BLaER1 (cell line): Measurements from ENCODE around the gene CYP27A1.

Experiments used
- H3K27ac ChIP-seq: shearing (Covaris generic); formaldehyde crosslinking; 2 replicates; pipeline ENCODE4 v1.8.1; 2022
- H3K27me3 ChIP-seq: shearing (Covaris generic); formaldehyde crosslinking; 2 replicates; pipeline ENCODE4 v1.8.1; 2022
- H3K36me3 ChIP-seq: shearing (Covaris generic); formaldehyde crosslinking; 2 replicates; pipeline ENCODE4 v1.8.1; 2022
- H3K4me1 ChIP-seq: shearing (Covaris generic); formaldehyde crosslinking; 2 replicates; pipeline ENCODE4 v1.8.1; 2022
- H3K4me2 ChIP-seq: shearing (Covaris generic); formaldehyde crosslinking; 2 replicates; pipeline ENCODE4 v1.8.1; 2022
- H3K4me3 ChIP-seq: shearing (Covaris generic); formaldehyde crosslinking; 2 replicates; pipeline ENCODE4 v1.8.1; 2022
- H3K9ac ChIP-seq: shearing (Covaris generic); formaldehyde crosslinking; 2 replicates; pipeline ENCODE4 v1.8.1; 2022
- H3K9me3 ChIP-seq: shearing (Covaris generic); formaldehyde crosslinking; 2 replicates; pipeline ENCODE4 v1.8.1; 2022
- H4K20me1 ChIP-seq: shearing (Covaris generic); formaldehyde crosslinking; 2 replicates; pipeline ENCODE4 v1.8.1; 2022
- Cebpa-rat ChIP-seq: shearing (Covaris generic); IDR thresholded peaks from 2 replicates; pipeline ENCODE4 v1.8.1; 2022

The CYP27A1 gene

DNA sequence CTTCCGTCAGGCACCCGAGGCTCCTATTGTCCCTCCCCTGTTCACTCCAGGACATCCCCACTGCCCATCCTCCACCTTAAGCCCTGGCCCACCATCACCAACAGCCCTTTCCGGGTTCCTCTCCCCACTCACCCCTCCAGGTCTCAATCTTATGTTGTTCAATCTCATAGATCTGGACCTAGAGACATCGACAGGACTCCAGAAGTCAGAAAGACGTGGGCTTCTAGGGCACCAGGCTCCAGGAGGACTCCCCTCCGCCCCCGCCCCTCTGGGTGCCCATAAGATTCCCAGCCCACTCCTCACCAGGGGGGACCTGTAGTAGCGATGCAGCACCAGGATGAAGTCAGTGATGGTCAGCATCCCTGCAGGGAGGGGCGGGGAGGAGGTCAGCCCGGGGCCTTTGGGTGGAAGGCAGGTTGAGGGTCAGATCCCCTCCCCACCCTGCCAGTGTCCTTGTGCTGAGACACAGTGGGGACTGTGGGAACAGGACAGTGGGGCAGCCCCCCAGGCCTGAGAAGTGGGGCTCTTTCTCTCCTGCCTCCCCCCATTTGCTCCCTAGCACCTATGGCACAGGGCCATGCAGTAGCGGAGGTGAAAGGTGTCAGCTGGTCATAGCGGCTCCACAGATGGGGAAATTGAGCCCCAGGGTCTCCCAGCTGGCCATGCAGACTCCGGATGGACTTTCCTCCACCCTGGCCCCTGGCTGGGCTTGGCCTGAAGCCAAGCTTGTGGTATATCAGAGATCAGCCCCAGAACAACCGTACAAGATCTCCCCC lies 45.9 kb downstream of the CYP27A1 start:
- no peak overlapping the region for H3K4me2 ChIP-seq
- no peak for TF ChIP-seq Cebpa-rat
- H3K27ac ChIP-seq, result no peak overlapping the region
- H3K27me3 ChIP-seq, result no peaks in the 10 kb centered on the region
- H3K9me3 ChIP-seq, result no peaks in the 10 kb centered on the region
- no peak overlapping the region for H3K9ac ChIP-seq
- no peaks in the 10 kb centered on the region for H4K20me1 ChIP-seq
- no peaks in the 10 kb centered on the region for H3K4me1 ChIP-seq
- H3K36me3 ChIP-seq, result no peaks in the 10 kb centered on the region
- no peak overlapping the region for H3K4me3 ChIP-seq

DNA sequence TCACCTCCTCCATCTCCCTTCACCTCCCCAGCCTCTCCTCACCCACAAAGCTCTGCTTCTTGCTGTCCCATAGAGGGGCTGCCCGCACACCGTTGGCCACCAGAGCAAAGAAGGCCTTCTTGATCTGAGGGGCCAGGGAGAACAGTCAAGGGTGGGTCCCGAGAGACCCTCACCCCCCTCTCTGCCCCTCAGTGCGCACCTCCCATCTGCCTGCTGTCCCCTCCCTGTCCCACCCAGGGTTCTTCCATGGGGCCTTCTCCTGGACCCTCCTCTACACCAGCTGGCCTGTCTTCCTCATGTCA lies 46.5 kb downstream of the CYP27A1 start:
- no peaks in the 10 kb centered on the region for H3K36me3 ChIP-seq
- H3K4me3 ChIP-seq, result no peak overlapping the region
- no peaks in the 10 kb centered on the region for H3K4me1 ChIP-seq
- H4K20me1 ChIP-seq, result no peaks in the 10 kb centered on the region
- H3K9ac ChIP-seq, result no peak overlapping the region
- no peak overlapping the region for H3K27ac ChIP-seq
- H3K27me3 ChIP-seq, result no peaks in the 10 kb centered on the region
- no peak for TF ChIP-seq Cebpa-rat
- H3K9me3 ChIP-seq, result no peaks in the 10 kb centered on the region
- H3K4me2 ChIP-seq, result no peak overlapping the region

DNA sequence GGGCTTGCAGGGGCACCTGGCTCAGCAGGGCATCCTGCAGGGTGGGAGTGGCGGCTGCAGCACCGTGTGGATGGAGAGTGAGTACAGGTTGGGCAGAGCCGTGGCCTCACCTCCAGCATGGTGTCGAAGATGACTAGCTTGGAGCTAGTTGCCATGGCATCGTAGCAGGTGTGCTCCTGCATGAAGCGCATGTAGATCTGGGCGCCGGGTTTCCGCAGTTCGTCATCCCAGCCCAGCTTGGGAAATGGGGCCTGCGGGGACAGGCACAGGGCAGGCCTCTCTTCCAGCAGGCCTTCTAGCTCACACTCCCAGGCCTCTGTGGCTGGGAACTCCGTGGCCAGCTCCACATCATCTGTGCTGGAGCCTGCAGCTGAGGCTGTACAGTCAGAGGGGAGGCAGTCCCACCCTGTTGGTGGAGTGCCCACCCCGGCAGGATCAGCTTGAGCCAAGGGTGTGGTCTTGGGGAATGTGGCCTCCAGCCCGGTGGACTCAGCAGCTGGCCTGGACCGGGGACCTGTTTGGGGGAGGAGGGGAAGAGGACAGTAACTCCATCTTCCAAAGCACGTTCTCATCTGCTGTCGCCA lies 48.0 kb downstream of the CYP27A1 start:
- no peak overlapping the region for H3K27ac ChIP-seq
- no peak overlapping the region for H3K9ac ChIP-seq
- H3K4me2 ChIP-seq, result no peak overlapping the region
- no peaks in the 10 kb centered on the region for H3K36me3 ChIP-seq
- no peaks in the 10 kb centered on the region for H3K27me3 ChIP-seq
- TF ChIP-seq Cebpa-rat, result no peak
- no peaks in the 10 kb centered on the region for H3K4me1 ChIP-seq
- no peaks in the 10 kb centered on the region for H3K9me3 ChIP-seq
- no peak overlapping the region for H3K4me3 ChIP-seq
- no peaks in the 10 kb centered on the region for H4K20me1 ChIP-seq

DNA sequence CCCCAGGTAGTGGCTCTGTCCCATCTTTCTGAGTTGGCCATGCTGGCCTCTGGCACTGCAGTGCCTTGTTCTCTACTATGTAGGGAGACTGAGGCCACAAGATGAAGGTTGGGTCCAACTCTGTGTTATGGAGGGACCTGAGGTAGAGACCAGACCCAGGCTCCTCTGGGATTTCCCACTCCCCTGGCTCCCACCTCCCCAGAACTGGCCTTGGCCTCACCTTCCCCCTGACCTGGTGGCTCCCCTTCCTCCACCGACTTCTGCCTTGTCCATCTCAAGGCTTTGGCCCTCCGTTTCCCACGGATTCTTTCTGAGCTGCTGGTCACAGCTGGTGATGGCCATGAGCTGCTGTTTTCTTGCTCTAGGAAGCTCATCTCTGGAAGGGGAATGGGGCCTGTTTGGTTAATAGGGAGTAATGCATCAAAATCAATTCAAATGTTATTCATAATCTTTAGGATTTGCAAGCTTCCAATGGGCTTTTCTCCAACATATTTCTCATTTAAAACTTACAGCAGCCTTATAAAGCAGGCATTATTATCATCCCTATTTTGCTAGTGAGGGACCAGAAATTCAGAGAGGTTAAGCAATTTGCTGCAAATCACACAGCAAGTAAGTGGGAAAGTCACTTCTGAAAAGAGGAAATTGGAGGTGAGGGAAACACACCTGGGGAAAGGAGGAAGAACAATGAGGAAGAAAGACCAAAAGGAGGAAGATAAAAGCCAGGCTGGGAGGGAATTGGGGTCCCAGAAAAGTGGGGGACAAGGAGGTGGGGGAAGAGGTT lies 48.8 kb downstream of the CYP27A1 start:
- H3K27ac ChIP-seq, result no peak overlapping the region
- H4K20me1 ChIP-seq, result no peaks in the 10 kb centered on the region
- no peak overlapping the region for H3K9ac ChIP-seq
- no peak overlapping the region for H3K4me2 ChIP-seq
- TF ChIP-seq Cebpa-rat, result no peak
- H3K36me3 ChIP-seq, result no peaks in the 10 kb centered on the region
- no peaks in the 10 kb centered on the region for H3K27me3 ChIP-seq
- H3K9me3 ChIP-seq, result no peaks in the 10 kb centered on the region
- no peaks in the 10 kb centered on the region for H3K4me1 ChIP-seq
- H3K4me3 ChIP-seq, result no peak overlapping the region

DNA sequence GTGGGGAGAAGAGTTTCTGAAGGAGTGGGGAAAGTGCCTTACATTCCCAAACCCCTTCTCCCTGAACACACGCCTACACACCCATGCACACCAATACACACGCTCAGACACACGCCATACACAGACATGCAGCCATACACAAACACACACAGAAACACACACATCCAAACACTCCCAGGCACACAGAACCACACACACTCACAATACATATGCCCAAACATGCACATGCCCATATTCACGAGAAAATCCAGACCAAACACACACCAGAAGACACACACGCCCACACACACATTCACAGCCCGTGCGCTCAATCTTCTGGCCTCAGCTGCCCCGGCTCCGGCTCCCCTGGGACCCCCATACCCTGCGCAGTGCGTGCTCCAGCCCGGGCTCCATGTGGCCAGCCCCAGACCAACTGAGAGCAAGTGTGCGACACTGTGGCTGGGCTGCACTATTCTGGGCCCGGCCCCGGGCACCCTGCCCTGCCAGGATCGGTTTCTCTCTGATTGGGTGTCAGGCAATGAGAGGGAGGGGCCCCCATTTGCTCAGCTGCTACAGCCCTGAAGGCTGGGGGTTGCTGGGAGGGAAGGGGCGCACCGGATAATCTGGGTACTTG lies 49.5 kb downstream of the CYP27A1 start, which contains the start of gene PRKAG3:
PRKAG3 (minus strand) TSS at position 426 of the 613 bp plus-strand sequence.
- H3K4me2 ChIP-seq, result no peak within 1 kb of the TSS
- TF ChIP-seq Cebpa-rat, result no peak
- no peak within 1 kb of the TSS for H3K27ac ChIP-seq
- H4K20me1 ChIP-seq, result no peaks in the 10 kb centered on the region
- H3K36me3 ChIP-seq, result no peaks in the 10 kb centered on the region
- H3K9me3 ChIP-seq, result no peaks in the 10 kb centered on the region
- H3K4me1 ChIP-seq, result no peaks in the 10 kb centered on the region
- H3K27me3 ChIP-seq, result no peaks in the 10 kb centered on the region
- no peak within 1 kb of the TSS for H3K4me3 ChIP-seq
- no peak within 1 kb of the TSS for H3K9ac ChIP-seq

GRCh38 chr2:218832081-218832480 lies 50.1 kb downstream of the CYP27A1 start:
- TF ChIP-seq Cebpa-rat, result no peak
- H3K4me3 ChIP-seq, result no peak overlapping the region

GRCh38 chr2:218832520-218832919 lies 50.6 kb downstream of the CYP27A1 start:
- Histone ChIP-seq H3K4me1 (no peaks in the 10 kb centered on the region), H3K27ac (no peak overlapping the region), H3K4me2 (no peak overlapping the region), H4K20me1 (no peaks in the 10 kb centered on the region), H3K9me3 (peaks cover 6% of the 10 kb centered on the region), H3K27me3 (no peaks in the 10 kb centered on the region), H3K9ac (no peak overlapping the region), H3K36me3 (no peaks in the 10 kb centered on the region), H3K4me3 (no peak overlapping the region)
- no peak for TF ChIP-seq Cebpa-rat

More at GRCh38 chr2:218832081-218832480, 50.1 kb downstream of the CYP27A1 start:
- Histone ChIP-seq H4K20me1 (no peaks in the 10 kb centered on the region), H3K4me1 (no peaks in the 10 kb centered on the region), H3K9ac (no peak overlapping the region), H3K27me3 (no peaks in the 10 kb centered on the region), H3K4me2 (no peak overlapping the region), H3K9me3 (peaks cover 2% of the 10 kb centered on the region; the same call in 1 of the 2 replicates), H3K36me3 (no peaks in the 10 kb centered on the region), H3K27ac (no peak overlapping the region)

GRCh38 chr2:218833023-218833609 lies 51.2 kb downstream of the CYP27A1 start:
- H3K27ac ChIP-seq, result no peak overlapping the region
- no peaks in the 10 kb centered on the region for H3K4me1 ChIP-seq
- no peaks in the 10 kb centered on the region for H3K36me3 ChIP-seq
- H3K27me3 ChIP-seq, result no peaks in the 10 kb centered on the region
- H3K9ac ChIP-seq, result no peak overlapping the region
- H3K4me3 ChIP-seq, result no peak overlapping the region
- no peak for TF ChIP-seq Cebpa-rat
- H3K4me2 ChIP-seq, result no peak overlapping the region
- peaks cover 12% of the 10 kb centered on the region for H3K9me3 ChIP-seq
- H4K20me1 ChIP-seq, result no peaks in the 10 kb centered on the region

- no peak overlapping the region for H3K27ac ChIP-seq
- no peaks in the 10 kb centered on the region for H3K27me3 ChIP-seq
- no peak for TF ChIP-seq Cebpa-rat
- peaks cover 14% of the 10 kb centered on the region for H3K9me3 ChIP-seq
- no peak overlapping the region for H3K4me3 ChIP-seq
- H3K4me2 ChIP-seq, result no peak overlapping the region
- no peaks in the 10 kb centered on the region for H3K4me1 ChIP-seq
- no peaks in the 10 kb centered on the region for H4K20me1 ChIP-seq
- H3K9ac ChIP-seq, result no peak overlapping the region
- H3K36me3 ChIP-seq, result no peaks in the 10 kb centered on the region
Observed at GRCh38 chr2:218834685-218835084, 52.7 kb downstream of the CYP27A1 start.

GRCh38 chr2:218837495-218837894 lies 55.5 kb downstream of the CYP27A1 start:
- H4K20me1 ChIP-seq, result no peaks in the 10 kb centered on the region
- no peaks in the 10 kb centered on the region for H3K4me1 ChIP-seq
- no peak overlapping the region for H3K27ac ChIP-seq
- no peak overlapping the region for H3K4me3 ChIP-seq
- no peaks in the 10 kb centered on the region for H3K36me3 ChIP-seq
- H3K9me3 ChIP-seq, result peaks cover 18% of the 10 kb centered on the region
- H3K9ac ChIP-seq, result no peak overlapping the region
- H3K27me3 ChIP-seq, result no peaks in the 10 kb centered on the region
- TF ChIP-seq Cebpa-rat, result no peak
- no peak overlapping the region for H3K4me2 ChIP-seq
